ENCODE results near the gene MED29. TPM values are rescaled to one million over a fixed set of nuclear protein-coding genes. Genes with fewer than 3 reads are reported as not detected.

MED29 gene
- total RNA-seq, 1 donor from 2014 or later, result 27.0 TPM

- no peaks in the 10 kb centered on the region for H3K27me3 ChIP-seq (ENCODE audit: insufficient read depth, low read length)
- no peaks in the 10 kb centered on the region for H3K27me3 Mint-ChIP-seq (ENCODE audit: low read depth, unreplicated experiment)
- H3K4me3 ChIP-seq (ENCODE audit: insufficient read depth, low read depth, low read length), result peak overlapping the region; percentile 83
- FAIRE-seq (no peak), DNase-seq (ENCODE audit: low read depth) (no peak)
- TF ChIP-seq EZH2 (IDR thresholded peaks at IDR 0.05; ENCODE audit: insufficient read depth, low read length) (no peak), CTCF (IDR thresholded peaks at IDR 0.05; ENCODE audit: insufficient read depth, low read depth, low read length) (no peak)
- peak overlapping the region; percentile 97 for H3K9ac ChIP-seq (ENCODE audit: low read length)
- H4K20me1 ChIP-seq (ENCODE audit: insufficient read depth, low read length), result peaks cover 58% of the 10 kb centered on the region
- H3K4me3 Mint-ChIP-seq (ENCODE audit: unreplicated experiment), result peak overlapping the region; percentile 90
- peaks cover 11% of the 10 kb centered on the region for H3K36me3 ChIP-seq (ENCODE audit: insufficient read depth, low read length)
- peaks cover 58% of the 10 kb centered on the region for H3K79me2 ChIP-seq (ENCODE audit: insufficient read depth, low read length)
- H2AFZ ChIP-seq (ENCODE audit: low read depth, low read length), result no peak overlapping the region
- H3K9me3 ChIP-seq (ENCODE audit: insufficient read depth, low read depth, low read length), result no peaks in the 10 kb centered on the region
- no peak overlapping the region for H3K27ac Mint-ChIP-seq (ENCODE audit: unreplicated experiment)
- no peaks in the 10 kb centered on the region for H3K9me3 Mint-ChIP-seq (ENCODE audit: unreplicated experiment)
- H3K36me3 Mint-ChIP-seq (ENCODE audit: low read depth, unreplicated experiment), result peaks cover 11% of the 10 kb centered on the region
- peak overlapping the region; percentile 97 for H3K27ac ChIP-seq (ENCODE audit: low read depth, low read length)
- H3K4me1 ChIP-seq (ENCODE audit: insufficient read depth, low read length), result peaks cover 28% of the 10 kb centered on the region
- peak overlapping the region; percentile 97 for H3K4me2 ChIP-seq (ENCODE audit: low read length)
- peaks cover 26% of the 10 kb centered on the region for H3K4me1 Mint-ChIP-seq (ENCODE audit: low read depth, unreplicated experiment)
Measured at GRCh38 chr19:39415111-39416046, 24.2 kb downstream of the MED29 start.

- H2AFZ ChIP-seq (ENCODE audit: low read depth, low read length), result no peak overlapping the region
- TF ChIP-seq CTCF (IDR thresholded peaks at IDR 0.05; ENCODE audit: insufficient read depth, low read depth, low read length), result no peak
- TF ChIP-seq EZH2 (IDR thresholded peaks at IDR 0.05; ENCODE audit: insufficient read depth, low read length), result no peak
- H3K27ac Mint-ChIP-seq (ENCODE audit: unreplicated experiment), result no peak overlapping the region
- H3K9ac ChIP-seq (ENCODE audit: low read length), result peak overlapping the region; percentile 97
- no peak overlapping the region for H3K4me3 ChIP-seq (ENCODE audit: insufficient read depth, low read depth, low read length)
- peaks cover 17% of the 10 kb centered on the region for H3K4me1 ChIP-seq (ENCODE audit: insufficient read depth, low read length)
- H3K9me3 ChIP-seq (ENCODE audit: insufficient read depth, low read depth, low read length), result no peaks in the 10 kb centered on the region
- H3K4me1 Mint-ChIP-seq (ENCODE audit: low read depth, unreplicated experiment), result peaks cover 16% of the 10 kb centered on the region
- H4K20me1 ChIP-seq (ENCODE audit: insufficient read depth, low read length), result peaks cover 64% of the 10 kb centered on the region
- H3K4me2 ChIP-seq (ENCODE audit: low read length), result peak overlapping the region; percentile 97
- H3K27me3 ChIP-seq (ENCODE audit: insufficient read depth, low read length), result no peaks in the 10 kb centered on the region
- H3K36me3 ChIP-seq (ENCODE audit: insufficient read depth, low read length), result peaks cover 15% of the 10 kb centered on the region
- DNase-seq (ENCODE audit: low read depth), result no peak
- no peaks in the 10 kb centered on the region for H3K9me3 Mint-ChIP-seq (ENCODE audit: unreplicated experiment)
- no peak for FAIRE-seq
- peak overlapping the region; percentile 40 for H3K4me3 Mint-ChIP-seq (ENCODE audit: unreplicated experiment)
- H3K36me3 Mint-ChIP-seq (ENCODE audit: low read depth, unreplicated experiment), result peaks cover 16% of the 10 kb centered on the region
- H3K27me3 Mint-ChIP-seq (ENCODE audit: low read depth, unreplicated experiment), result no peaks in the 10 kb centered on the region
- no peak overlapping the region for H3K27ac ChIP-seq (ENCODE audit: low read depth, low read length)
- H3K79me2 ChIP-seq (ENCODE audit: insufficient read depth, low read length), result peaks cover 65% of the 10 kb centered on the region
Measured at GRCh38 chr19:39416152-39417120, 25.3 kb downstream of the MED29 start.
